VCaP (cell line): ENCODE data around the gene HHAT.
"Not testable (repeated sequence)": the region's sequence is repeated elsewhere in the genome, so short reads cannot be mapped to it uniquely, and the experiment has no call there.

Source experiments
- H3K27ac ChIP-seq: fragments of 450-650 bp; 2 replicates; pipeline ENCODE4 v1.5.1; 2017
- CTCF ChIP-seq: fragments of 450-650 bp; conservative IDR thresholded peaks from 2 replicates; pipeline ENCODE4 v1.5.1; 2017; ENCODE audit warnings: mild to moderate bottlenecking, moderate library complexity

HHAT gene

GRCh38 chr1:210396541-210396940, 67.8 kb downstream of the HHAT start:
- TF ChIP-seq CTCF = no peak
- H3K27ac ChIP-seq = no peak overlapping the region

GRCh38 chr1:210397252-210397651, 68.5 kb downstream of the HHAT start:
- TF ChIP-seq CTCF = no peak
- no peak overlapping the region for H3K27ac ChIP-seq

- no peak for TF ChIP-seq CTCF
- H3K27ac ChIP-seq = no peak overlapping the region
Measured at GRCh38 chr1:210397681-210398080, 69.0 kb downstream of the HHAT start.

GRCh38 chr1:210398466-210398865, 69.8 kb downstream of the HHAT start:
- no peak for TF ChIP-seq CTCF
- H3K27ac ChIP-seq = no peak overlapping the region

GRCh38 chr1:210400043-210400840, 71.5 kb downstream of the HHAT start:
- TF ChIP-seq CTCF = peak; percentile 82
- peak overlapping the region; percentile 36; the same call in 1 of the 2 replicates for H3K27ac ChIP-seq

- TF ChIP-seq CTCF = no peak
- H3K27ac ChIP-seq = no peak overlapping the region
Measured at GRCh38 chr1:210402560-210402959, 73.9 kb downstream of the HHAT start.

- TF ChIP-seq CTCF = no peak
- no peak overlapping the region for H3K27ac ChIP-seq
Measured at GRCh38 chr1:210405316-210405715, 76.6 kb downstream of the HHAT start.

- H3K27ac ChIP-seq = not testable (repeated sequence)
Measured at GRCh38 chr1:210406341-210406740, 77.6 kb downstream of the HHAT start.
